HS-27A (cell line): ENCODE measurements around the gene POLD2.
A peak's percentile ranks its signal among the peaks of the same experiment; 100 is the strongest.
"Not testable (repeated sequence)": the region's sequence is repeated elsewhere in the genome, so short reads cannot be mapped to it uniquely, and the experiment has no call there.

Experiments
- DNase-seq: peaks from one replicate; pipeline ENCODE4 v3.0.0-alpha.2; 2012; ENCODE audit warnings: low read depth, missing footprints

Gene POLD2

DNA sequence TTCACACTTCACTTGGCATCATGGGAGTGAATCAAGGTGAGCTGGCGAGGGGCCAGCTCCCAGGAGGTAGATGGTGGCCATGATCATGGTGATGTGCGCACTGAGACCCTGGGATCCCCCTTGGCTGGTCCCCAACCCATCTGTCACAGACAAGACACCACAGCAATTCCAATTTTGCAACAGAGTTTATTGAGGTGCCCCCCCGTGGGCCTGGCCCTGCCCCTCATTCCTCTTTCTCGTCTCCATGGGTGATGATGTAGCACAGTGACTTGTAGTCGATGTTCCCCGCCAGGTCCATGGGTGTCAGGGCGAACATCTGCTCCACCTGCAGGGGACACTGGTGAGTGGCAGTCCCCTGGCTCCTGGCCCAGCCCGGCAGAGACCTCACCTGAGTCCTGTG is 15.3 kb upstream of the POLD2 start:
- DNase-seq, result no peak

DNA sequence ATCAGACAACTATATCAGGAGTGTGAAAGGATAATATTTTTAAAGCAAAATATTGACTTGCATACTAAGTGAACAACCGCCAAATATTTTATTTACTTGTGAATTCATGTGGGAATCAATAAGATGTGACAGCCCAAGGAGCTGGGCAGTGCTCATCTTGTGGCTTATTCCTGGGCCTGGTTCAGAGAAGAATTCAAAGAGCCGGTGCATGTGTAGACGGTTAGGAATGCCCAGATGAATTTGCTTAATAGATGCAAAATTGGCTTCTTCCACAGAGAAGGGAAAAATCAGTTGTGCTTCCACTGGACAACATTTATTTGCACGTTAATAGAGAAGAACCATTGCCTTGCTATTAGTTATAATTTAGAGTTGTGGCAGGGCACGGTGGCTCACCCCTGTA is 13.4 kb upstream of the POLD2 start:
- DNase-seq, result no peak

DNA sequence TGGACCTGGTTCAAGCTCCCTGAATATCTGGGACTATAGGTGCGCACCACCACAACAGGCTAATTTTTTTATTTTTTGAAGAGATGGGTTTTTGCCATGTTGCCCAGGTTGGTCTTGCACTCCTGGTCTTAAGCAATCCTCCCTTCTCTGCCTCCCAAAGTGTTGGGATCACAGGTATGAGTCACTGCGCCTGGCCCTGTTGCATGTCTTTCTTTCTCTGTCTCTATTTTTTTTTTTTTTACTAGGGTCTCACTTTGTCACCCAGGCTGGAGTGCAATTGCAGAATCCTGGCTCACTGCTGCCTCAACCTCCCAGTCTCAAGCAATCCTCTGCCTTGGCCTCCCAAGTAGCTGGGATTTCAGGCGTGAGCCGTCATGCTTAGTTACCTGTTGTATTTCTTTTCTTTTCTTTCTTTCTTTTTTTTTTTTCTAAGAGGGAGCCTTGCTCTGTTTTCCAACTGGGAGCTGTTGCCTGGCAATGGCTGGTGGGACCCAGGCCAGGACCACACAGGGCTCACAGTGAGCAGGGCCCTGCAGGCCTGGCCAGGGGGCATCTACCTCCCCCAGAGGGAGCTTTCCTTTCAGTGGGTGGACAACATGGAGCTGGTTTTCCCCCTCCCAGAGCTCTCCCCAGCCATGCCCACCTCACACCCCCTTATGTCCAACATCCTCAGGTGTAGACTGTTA is 11.7 kb upstream of the POLD2 start:
- no peak for DNase-seq

DNA sequence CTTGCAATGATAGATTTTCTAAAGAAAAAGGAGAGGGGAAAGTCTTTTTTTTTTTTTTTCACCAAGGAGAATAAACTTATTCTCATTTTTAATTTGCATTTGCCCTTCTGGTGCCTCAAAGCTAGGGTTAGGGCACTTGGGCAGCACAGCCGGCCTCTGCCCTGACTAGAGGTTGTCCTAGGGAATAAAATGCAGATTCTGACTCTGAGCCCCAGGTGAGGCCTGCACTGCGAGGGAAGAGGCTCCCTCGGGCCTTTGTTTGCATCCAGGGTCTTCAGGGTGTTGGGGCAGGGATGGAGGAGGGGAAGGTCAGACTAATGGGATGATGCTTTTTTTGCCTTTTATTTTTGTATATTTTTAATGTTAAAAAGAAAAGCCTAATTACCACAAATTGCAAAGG is 9.9 kb upstream of the POLD2 start:
- DNase-seq, result no peak

DNA sequence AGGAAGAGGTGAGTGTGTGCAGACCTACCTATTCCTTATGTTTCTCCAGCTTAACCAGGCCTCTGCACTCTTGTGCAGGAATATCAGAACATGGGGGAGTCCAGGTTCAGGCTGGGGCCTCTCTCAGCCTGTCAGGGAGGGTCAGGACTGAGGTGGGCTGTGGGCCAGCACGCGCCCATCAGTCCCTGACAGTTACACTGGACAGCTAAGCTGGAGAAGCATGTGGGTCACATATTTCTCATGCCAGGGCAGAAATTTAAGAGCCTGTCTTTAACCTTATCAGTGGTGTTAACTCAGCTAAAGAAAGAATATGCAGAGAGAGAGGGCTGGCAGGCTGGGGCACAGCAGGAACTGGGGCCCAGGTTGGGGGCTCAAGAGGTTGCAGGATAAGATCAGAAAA is 8.7 kb upstream of the POLD2 start:
- peak; percentile 27 for DNase-seq

DNA sequence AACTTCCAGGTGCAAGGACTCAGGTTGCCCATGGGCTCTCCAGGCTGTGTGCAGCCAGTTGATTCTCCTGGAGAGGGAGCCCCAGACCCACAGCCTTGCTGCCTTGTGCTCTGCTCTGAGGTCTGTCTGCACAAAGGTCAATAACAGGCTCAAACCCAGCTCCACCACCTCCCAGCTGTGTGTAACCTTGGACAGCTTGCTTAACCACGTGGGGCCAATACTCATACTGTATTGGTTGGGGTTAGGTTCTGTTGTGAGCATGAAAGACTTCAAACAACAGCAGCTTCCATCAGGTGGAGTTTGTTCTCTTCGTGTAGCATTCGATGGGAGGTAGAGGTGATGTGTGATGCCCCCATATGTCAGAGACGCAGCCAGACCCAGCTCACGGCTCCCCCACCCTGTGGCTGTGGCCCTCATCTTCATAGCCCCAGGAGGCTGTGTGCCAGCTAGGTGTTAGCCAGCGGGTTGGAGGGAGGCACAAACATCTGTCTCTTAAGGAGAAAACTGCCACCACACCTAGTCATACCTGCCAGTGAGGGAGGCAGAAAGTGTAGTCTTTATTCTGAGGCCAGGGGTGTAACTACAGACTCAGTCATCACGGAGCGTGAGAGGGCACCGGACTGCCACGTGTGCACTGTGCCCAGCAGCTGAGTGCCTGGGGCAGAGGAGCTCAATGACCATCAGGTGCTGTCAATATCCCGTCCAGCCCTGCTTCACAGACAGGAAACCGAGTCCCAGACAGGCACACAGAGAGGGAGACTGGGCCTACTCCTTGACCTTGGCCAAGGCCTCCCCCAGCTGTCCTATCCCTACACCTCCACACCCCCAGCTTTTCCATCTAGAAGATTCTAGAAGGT is 8.1 kb upstream of the POLD2 start:
- DNase-seq, result no peak

DNA sequence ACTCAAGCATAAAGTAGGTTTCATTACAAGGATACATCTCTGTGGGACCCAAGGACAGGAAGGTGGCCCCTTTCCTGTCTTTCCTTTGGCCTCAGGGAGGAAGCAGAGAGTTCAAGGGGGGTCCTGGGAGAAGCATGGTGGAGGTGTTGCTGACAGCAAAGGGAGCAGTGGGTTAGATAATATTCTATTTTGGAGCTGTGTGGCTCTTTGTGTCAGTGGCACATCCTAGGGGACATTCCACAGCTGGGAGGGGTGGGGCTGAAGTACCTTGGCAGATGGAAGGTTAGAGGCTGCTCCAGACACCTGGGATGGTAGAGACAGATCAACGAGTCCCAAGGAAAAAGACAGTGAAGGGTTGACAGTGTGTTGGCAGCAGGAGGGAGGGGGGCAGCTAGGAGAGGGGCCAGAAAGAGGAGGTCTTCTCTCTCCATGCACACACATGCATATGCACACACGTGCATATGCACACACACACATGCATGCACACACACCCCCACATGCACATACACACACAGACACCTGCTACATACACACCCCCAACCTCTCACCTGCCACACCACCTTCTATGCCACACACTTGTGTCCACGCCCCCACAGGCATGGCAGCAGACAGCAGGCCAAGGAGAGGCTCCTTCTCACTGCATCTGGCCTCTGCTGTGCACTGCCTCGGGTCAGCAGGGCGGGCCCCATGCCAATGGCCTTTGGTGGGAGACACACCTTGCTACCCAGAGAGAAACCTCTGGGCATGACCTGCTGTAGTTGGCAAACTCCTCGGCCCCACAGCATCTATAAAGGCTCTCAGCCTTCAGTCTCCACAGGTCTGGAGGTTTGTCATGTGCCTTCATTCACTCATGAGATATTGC is 5.6 kb upstream of the POLD2 start:
- DNase-seq, result no peak

DNA sequence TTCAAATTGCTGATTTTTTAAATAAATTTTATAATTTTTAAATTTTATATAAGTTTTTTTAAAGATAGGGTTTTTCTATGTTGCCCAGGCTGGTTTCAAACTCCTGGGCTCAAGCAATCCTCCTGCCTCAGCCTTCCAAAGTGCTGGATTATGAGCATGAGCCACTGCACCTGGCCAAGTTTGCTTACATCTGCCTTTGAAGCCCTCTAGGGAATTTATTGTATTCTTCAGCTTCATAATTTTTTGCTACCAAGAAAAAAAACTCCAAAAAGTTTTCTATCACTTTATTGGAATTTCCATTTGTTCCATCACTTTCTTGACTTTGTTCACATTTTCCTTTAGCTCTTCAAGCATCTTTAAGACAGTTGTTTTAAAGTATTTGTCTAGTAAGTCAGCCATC is 3.8 kb upstream of the POLD2 start:
- DNase-seq, result no peak

DNA sequence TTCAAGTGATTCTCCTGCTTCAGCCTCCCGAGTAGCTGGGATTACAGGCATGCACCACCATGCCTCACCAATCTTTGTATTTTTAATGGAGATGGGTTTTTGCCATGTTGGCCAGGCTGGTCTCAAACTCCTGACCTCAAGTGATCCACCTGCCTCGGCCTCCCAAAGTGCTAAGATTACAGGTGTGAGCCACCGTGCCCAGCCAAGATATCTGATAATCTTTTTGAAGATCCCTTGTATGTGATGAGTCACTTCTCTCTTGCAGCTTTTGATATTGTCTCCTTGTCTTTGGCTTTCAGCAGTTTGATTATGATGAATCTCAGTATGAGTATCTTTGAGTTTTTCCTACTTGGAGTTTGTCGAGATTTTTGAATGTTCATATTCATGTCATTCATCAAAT is 3.2 kb upstream of the POLD2 start:
- not testable (repeated sequence) for DNase-seq

DNA sequence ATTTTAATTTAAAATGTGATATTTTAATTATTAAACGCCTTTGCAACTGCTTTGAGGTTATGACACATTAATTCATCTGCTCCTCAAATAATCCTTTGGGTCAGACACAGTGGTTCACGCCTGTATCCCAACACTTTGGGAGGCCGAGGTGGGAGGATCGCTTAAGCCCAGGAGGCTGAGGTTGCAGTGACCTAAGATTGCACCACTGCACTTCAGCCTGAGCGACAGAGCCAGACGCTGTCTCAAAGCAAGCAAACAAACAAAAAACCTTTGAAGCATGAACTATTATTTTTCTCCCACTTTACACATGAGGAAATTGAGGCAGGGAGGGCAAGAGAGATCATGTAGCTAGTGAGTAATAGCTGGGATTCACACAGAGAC is 1.5 kb upstream of the POLD2 start:
- DNase-seq, result no peak

DNA sequence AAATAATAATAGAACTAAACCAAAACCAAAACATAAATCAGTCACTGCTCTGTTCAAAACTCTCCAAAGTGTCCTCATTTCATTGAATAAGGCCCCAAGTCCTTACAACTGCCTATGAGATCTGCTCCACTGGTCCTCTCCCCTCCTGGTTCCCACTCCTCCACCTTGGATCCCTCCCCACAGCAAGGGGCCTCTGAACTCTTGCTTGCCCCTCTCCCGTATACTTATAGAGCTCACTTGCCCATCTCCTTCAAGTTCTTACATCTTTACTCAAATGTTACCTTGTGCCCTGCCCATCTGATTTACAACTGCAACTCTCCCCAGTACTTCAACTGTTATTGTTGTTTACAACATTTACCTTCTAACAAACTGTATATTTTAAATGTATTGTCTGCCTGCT is 819 bp downstream of the POLD2 start:
- no peak for DNase-seq

DNA sequence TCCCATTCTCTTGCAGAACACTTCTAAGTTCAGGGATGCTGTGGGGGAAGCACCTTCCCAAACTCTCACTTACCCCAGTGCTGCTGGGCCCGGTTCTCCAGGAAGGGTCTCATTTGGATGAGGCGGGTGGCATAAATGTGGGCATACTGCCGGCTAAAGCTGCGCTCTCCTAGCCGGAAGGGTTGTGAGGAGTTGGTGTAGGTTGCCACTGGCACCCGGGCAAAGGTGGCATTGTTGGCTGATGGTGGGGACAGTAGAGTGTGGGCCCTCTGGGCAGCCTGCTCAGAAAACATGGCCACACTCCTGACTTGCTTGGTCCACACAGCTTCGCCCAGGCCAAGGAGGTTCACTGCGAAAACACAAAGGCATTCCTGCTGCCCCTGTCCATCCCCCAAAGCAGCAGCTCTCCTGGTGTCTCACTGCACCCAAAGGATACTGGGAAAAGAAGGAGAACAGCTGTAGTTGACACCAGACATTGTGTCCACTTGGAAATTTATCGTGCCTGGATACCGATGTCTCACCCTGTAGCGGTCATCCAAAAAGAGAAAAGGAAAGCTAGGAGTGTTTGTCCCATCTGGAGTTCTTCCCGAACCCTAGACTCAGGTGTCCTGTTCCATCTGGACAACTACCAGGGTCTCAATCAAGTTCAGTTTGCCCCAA is 1.5 kb downstream of the POLD2 start:
- DNase-seq, result no peak

DNA sequence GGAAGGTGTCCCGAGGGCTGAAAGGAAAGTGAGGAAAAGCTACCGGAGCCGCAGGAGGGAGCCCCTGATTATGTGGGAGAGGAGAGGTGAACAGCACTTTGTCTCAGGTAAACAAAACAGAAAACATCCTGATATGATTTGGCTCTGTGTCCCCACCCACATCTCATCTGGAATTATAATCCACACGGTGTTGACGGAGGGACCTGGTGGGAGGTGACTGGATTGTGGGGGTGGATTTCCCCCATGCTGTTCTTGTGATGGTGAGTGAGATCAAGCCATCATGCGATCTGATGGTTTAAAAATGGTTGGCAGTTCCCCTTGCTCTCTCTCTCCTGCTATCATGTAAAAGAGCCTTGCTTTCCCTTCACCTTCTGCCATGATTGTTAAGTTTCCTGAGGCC is 3.0 kb downstream of the POLD2 start:
- no peak for DNase-seq

DNA sequence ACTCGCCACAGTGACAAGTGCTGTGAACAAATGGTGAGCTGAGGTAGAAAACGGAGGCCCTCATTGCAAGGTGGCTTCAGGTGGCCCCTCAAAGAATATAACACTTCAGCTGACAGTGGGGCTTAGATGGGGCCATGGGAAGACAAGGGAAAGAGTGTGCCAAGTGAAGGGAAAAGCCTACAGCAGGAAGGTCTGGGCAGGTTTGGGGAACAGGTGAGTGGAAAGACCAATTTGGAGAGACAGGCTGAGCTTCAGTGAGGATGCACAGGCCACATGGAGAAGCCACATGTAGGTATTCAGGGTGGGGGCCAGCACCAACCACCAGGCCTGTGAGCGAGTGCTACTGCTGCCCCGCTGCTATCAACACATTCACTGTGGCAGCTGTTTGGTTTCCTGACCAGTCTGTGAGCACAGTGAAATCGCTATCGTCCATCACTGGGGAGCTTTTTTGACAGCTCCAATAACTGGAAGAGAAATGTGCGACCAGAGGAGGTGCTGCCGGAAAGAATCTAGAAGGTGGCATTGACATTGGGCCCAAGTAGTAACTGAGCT is 3.4 kb downstream of the POLD2 start:
- DNase-seq, result no peak

DNA sequence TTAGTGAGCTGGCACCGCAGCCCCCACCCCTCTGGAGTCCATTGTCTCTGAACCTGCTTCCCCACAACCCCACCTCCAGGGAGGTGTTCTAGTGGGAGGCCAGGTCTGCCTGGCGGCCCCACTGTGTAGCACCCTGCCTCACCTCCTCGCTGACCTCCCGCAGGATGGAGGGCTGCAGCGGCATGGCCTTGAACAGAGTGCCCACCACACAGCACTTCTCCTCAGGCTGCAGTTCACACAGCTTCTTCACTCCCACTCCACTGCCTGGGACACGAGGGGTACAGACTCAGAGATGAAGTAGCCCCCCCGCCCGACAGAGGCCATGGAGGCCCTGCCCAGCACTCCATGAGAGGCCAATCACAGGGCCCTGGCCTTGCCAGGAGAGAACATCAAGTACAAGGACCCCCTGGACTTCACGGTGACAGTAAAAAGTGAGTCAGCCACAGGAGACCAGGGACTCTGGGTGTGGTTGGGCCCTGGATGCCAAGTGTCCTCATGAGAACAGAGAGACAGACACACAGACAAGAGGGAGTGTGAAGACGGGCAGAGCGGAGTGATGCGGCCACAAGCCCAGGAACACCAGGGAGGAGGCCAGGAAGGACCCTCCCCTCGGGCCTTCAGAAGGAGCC is 5.4 kb downstream of the POLD2 start:
- no peak for DNase-seq

DNA sequence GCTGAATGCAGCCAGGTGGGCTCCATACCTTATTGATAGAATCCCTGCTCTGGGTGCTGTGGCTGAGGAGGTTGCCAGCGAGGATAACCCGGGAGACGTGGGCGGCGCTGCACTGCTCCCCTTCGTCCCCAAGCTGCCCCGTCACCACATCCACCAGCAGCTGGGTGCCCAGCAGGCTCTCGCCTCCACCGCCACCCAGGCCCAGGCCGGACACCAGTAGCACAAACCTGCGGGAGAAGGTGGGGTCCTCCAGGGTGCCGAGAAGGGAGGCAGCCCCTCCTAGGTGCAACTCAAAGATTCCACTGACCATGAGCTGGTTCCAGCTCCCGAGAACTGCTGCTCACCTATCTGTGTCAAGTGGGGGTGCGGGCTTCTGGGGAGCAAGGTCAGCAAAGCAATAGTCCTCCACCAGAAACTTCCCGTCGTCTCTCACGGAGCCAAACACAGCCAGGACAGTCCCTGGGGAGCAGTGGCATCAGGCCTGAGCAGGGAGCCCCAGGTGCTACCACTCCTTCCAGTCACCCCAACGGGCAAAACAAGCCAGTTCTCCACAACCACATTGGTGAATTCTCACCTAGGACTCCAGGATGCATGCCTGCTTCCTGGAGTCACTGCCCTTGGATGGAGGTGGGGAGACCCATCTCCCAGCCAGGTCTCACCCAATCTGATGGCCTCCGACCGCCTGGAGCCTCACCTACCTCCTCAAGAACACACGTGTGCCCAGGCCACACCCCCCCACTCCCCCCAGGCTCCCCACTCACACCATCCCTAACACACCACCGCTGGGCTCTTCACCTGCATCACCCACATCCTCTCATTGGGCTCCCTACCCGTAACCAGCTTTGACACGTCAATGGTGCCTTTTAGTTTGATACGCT is 6.3 kb downstream of the POLD2 start:
- no peak for DNase-seq

DNA sequence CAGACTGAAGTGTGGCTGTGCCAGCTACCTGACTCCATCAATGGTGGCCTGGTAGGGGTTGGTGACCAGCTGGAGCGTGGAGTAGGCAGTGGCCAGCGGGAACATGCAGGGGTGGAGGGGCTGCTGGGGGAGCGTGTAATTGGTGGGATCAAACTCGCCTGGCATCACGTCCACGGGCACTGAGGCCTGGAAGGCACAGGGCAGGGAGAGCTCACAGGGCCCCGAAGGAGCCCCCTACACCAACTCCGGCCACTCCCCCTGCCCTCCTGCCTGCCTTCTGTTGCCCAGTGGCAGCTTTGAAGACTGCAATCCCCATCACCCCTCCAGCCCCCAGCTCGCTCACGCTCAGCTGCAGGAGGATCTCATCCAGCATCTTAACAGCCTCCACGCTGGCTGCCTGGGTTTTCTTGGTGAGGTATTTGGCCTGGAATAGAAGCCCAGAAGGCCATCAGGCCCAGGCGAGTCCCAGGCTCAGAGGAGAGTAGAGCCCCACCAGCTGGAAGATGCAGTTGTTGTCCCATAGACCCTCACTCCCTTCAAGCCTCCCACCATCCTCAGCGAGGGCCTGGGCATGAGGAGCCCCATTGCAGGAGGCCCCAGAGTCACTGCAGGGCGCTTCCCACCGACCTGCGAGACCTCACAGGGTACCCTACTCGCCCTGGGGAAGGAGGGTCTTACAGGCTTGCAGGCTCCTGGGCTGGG is 7.1 kb downstream of the POLD2 start:
- DNase-seq, result no peak

DNA sequence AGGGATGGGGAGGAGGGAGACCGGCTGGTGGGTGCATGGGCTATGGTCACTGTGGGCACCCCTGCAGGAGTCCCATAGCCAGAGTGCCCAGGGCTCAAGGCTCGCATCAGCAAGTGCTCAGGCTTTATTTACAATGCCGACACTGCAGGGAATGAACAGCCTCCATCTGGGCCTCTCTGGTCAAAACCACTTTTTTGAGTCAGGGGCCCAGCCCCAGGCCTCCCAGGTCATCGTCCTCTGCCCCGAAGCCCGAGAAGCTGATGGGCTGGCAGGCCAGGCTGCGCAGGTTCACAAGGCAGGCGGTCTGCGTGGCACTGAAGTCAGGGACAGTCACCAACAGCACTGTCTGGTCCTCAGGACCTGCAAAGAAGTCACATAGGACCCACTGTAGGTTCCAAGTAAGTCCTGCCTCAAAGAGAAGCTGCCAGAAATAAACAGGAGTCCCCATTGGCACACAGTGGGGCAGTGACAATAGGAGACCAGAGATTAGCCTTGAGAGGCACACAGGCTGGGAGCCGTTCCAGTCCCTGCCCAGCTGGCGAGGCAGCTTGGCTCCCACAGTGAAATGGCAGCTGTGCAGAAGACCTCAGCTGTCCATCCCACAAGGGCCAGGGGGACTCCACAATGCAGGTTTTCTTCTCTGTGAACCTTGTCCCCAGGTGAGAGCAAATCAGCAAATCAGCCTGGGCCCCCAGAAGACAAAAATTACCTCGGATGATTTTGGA is 8.6 kb downstream of the POLD2 start:
- DNase-seq, result no peak

DNA sequence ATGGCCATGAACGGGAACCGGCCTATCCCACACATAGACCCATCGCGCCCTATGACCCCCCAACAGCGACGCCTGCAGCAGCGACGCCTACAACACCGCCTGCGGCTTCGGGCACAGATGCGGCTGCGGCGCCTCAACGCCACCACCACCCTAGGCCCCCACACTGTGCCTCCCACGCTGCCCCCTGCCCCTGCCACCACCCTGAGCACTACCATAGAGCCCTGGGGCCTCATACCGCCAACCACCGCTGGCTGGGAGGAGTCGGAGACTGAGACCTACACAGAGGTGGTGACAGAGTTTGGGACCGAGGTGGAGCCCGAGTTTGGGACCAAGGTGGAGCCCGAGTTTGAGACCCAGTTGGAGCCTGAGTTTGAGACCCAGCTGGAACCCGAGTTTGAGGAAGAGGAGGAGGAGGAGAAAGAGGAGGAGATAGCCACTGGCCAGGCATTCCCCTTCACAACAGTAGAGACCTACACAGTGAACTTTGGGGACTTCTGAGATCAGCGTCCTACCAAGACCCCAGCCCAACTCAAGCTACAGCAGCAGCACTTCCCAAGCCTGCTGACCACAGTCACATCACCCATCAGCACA is 9.5 kb downstream of the POLD2 start:
- DNase-seq, result no peak
